Breast epithelium (tissue), 4 donors: Measurements from ENCODE around the gene ZNF639. TPM values are rescaled to one million over a fixed set of nuclear protein-coding genes. Genes with fewer than 3 reads are reported as not detected.
"Not testable (repeated sequence)": the region's sequence is repeated elsewhere in the genome, so short reads cannot be mapped to it uniquely, and the experiment has no call there.

Experiments
- DNase-seq, 2 donors: peaks; one replicate each; pipeline ENCODE4 v3.0.0-alpha.2; 2019; ENCODE audit warnings: low spot score in 2 of 2
- H3K27ac ChIP-seq, 2 donors: fragments of 200-600 bp; sonication (generic) in 1 of 2; one replicate each; pipeline ENCODE4 v1.5.1; 2016 to 2019; ENCODE audit warnings: mild to moderate bottlenecking in 1 of 2
- H3K27me3 ChIP-seq, 2 donors: fragments of 200-600 bp; sonication (generic) in 1 of 2; one replicate each; pipeline versions ENCODE4 v1.5.1 to v1.6.0; 2017 to 2019; ENCODE audit warnings: control low read depth in 1 of 2, mild to moderate bottlenecking in 1 of 2
- H3K36me3 ChIP-seq: fragments of 200-600 bp; one replicate; pipeline ENCODE4 v1.5.1; 2019
- H3K4me1 ChIP-seq, 2 donors: fragments of 200-600 bp; sonication (generic); one replicate each; pipeline ENCODE4 v1.5.1; 2016 to 2019; ENCODE audit warnings: control low read depth in 1 of 2
- H3K4me3 ChIP-seq, 3 donors: fragments of 200-600 bp; sonication (generic); 1 replicate in 2 of 3; 2 replicates in 1 of 3; pipeline ENCODE4 v1.5.1; 2016 to 2019; ENCODE audit warnings: mild to moderate bottlenecking in 3 of 3, moderate library complexity in 2 of 3
- H3K9me3 ChIP-seq, 2 donors: fragments of 200-600 bp; sonication (generic) in 1 of 2; one replicate each; pipeline ENCODE4 v1.5.1; 2016 to 2019; ENCODE audit warnings: control low read depth in 1 of 2
- POLR2A ChIP-seq: fragments of 450-650 bp; IDR thresholded peaks from one replicate; pipeline ENCODE4 v1.6.1; 2016; ENCODE audit warnings: antibody characterized with exemption, mild to moderate bottlenecking, moderate library complexity
- POLR2AphosphoS5 ChIP-seq, 3 donors: sonication (generic); formaldehyde crosslinking; IDR thresholded peaks; one replicate each; pipeline ENCODE4 v1.6.1; 2017; ENCODE audit warnings: antibody characterized with exemption in 3 of 3
- intact Hi-C: fragments of 100-400 bp; cut with DNase I; formaldehyde crosslinking; loops from one replicate; pipeline ENCODE4 v1.15.1; 2023; ENCODE audit warnings: low total_unique reads
- total RNA-seq, 3 donors: library from RNA; depleted of rRNA; stranded (reverse); fragments of >200 nt; gene quantifications; one replicate each; pipeline ENCODE4 v1.1.0, GENCODE V29; 2016
- TF ChIP-seq, protein P1 (sequence below), 3 donors: fragments of 450-650 bp; IDR thresholded peaks; one replicate each; pipeline ENCODE4 v1.5.1; 2016 to 2017; ENCODE audit warnings: antibody characterized with exemption in 3 of 3, mild to moderate bottlenecking in 3 of 3, moderate library complexity in 3 of 3

The ZNF639 gene
- total RNA-seq, 3 donors from 2014 or later, result 41.4 to 44.9 (median 41.8) TPM

DNA sequence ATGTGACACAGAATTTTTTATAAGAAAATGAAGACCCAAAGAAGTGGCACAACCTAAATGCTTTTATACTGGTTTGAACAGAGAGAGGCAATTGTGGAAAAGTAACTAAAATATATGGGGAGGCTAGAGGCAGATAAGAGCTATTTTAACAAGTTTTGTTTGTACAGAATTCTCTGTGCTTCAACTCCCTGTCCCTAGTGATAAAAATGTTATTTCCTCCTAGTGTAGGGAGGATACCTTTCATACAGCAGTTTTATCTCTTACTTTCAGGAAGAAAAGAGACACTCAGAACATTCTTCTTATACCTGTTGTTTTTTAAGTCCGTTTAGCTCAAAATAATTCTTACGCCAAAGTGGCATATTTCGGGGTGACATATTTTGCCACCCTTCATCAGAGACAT lies 21.2 kb upstream of the ZNF639 start:
- no peak overlapping the region for H3K4me3 ChIP-seq
- no peak overlapping the region for H3K27ac ChIP-seq
- intact Hi-C loops, result no loop called here
- no peak for DNase-seq
- no peaks in the 10 kb centered on the region for H3K27me3 ChIP-seq
- peaks cover 0 to 9% of the 10 kb centered on the region in 2 donors for H3K9me3 ChIP-seq
- H3K36me3 ChIP-seq, result no peaks in the 10 kb centered on the region
- no peak for TF ChIP-seq POLR2A
- no peaks in the 10 kb centered on the region for H3K4me1 ChIP-seq

- Histone ChIP-seq H3K9me3 (peaks cover 0 to 9% of the 10 kb centered on the region in 2 donors), H3K27ac (no peak overlapping the region), H3K4me3 (no peak overlapping the region), H3K4me1 (no peaks in the 10 kb centered on the region), H3K27me3 (no peaks in the 10 kb centered on the region), H3K36me3 (no peaks in the 10 kb centered on the region)
- no peak for DNase-seq
- TF ChIP-seq POLR2A (no peak), POLR2AphosphoS5 (IDR thresholded peaks at IDR 0.05) (no peak)
- TF ChIP-seq, protein P1, sequence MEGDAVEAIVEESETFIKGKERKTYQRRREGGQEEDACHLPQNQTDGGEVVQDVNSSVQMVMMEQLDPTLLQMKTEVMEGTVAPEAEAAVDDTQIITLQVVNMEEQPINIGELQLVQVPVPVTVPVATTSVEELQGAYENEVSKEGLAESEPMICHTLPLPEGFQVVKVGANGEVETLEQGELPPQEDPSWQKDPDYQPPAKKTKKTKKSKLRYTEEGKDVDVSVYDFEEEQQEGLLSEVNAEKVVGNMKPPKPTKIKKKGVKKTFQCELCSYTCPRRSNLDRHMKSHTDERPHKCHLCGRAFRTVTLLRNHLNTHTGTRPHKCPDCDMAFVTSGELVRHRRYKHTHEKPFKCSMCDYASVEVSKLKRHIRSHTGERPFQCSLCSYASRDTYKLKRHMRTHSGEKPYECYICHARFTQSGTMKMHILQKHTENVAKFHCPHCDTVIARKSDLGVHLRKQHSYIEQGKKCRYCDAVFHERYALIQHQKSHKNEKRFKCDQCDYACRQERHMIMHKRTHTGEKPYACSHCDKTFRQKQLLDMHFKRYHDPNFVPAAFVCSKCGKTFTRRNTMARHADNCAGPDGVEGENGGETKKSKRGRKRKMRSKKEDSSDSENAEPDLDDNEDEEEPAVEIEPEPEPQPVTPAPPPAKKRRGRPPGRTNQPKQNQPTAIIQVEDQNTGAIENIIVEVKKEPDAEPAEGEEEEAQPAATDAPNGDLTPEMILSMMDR (IDR thresholded peaks at IDR 0.05), result no peak
- intact Hi-C loops, result no loop called here
Observed at GRCh38 chr3:179302111-179302510, 20.7 kb upstream of the ZNF639 start.

- Histone ChIP-seq H3K4me3 (no peak overlapping the region), H3K4me1 (no peaks in the 10 kb centered on the region), H3K9me3 (peaks cover 0 to 2% of the 10 kb centered on the region in 2 donors), H3K27ac (no peak overlapping the region), H3K36me3 (no peaks in the 10 kb centered on the region), H3K27me3 (no peaks in the 10 kb centered on the region)
- intact Hi-C loops, result no loop called here
- no peak for DNase-seq
- TF ChIP-seq POLR2A (no peak), POLR2AphosphoS5 (IDR thresholded peaks at IDR 0.05) (no peak)
- TF ChIP-seq, protein P1 (IDR thresholded peaks at IDR 0.05), result no peak
Observed at GRCh38 chr3:179304605-179305004, 18.2 kb upstream of the ZNF639 start.

DNA sequence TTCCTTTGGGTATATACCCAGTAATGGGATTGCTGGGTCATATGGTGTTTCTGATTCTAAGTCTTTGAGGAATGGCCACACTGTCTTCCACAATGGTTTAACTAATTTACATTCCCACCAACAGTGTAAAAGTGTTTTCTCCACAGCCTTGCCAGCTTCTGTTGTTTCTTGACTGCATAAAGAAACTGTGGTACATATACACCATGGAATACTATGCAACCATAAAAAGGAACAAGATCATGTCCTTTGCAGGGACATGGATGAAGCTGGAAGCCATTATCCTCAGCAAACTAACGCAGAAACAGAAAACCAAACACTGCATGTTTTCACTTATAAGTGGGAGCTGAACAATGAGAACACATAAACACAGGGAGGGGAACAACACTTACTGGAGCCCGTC lies 15.5 kb upstream of the ZNF639 start:
- H3K4me1 ChIP-seq, H3K36me3 ChIP-seq, H3K4me3 ChIP-seq, DNase-seq, H3K27ac ChIP-seq, H3K27me3 ChIP-seq, intact Hi-C loops, H3K9me3 ChIP-seq: not testable (repeated sequence)

DNA sequence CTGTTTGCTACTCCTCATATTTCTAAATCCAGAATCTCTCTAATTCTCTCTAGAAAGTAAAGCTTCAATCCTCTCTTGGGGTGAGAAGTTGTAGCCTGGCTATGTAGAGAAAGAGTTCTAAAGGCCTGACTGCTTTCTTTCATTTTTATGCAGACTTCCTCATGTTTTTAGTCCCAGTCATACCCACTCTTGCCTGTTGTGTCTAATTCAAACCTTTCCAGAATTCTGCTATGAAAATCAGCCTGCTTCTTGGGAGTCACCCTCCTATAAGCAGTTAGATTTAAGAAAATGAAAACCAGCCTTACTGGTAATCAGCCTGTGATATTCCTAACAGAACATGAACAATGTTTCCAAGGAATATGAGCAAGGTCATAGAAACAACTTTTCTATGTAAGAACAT lies 14.8 kb upstream of the ZNF639 start:
- Histone ChIP-seq H3K27me3 (no peaks in the 10 kb centered on the region), H3K9me3 (no peaks in the 10 kb centered on the region), H3K36me3 (no peaks in the 10 kb centered on the region), H3K27ac (no peak overlapping the region), H3K4me1 (no peaks in the 10 kb centered on the region), H3K4me3 (no peak overlapping the region)
- DNase-seq, result no peak
- TF ChIP-seq POLR2AphosphoS5 (IDR thresholded peaks at IDR 0.05) (no peak), POLR2A (no peak)
- TF ChIP-seq, protein P1 (IDR thresholded peaks at IDR 0.05), result no peak
- intact Hi-C loops, result no loop called here

GRCh38 chr3:179309225-179310078 lies 13.4 kb upstream of the ZNF639 start:
- no peak overlapping the region for H3K4me3 ChIP-seq
- no peaks in the 10 kb centered on the region for H3K36me3 ChIP-seq
- TF ChIP-seq POLR2AphosphoS5 (IDR thresholded peaks at IDR 0.05) (no peak), POLR2A (no peak)
- TF ChIP-seq, protein P1 (IDR thresholded peaks at IDR 0.05), result no peak
- H3K9me3 ChIP-seq, result no peaks in the 10 kb centered on the region
- H3K4me1 ChIP-seq, result no peaks in the 10 kb centered on the region
- no peak overlapping the region for H3K27ac ChIP-seq
- DNase-seq, result no peak
- H3K27me3 ChIP-seq, result no peaks in the 10 kb centered on the region
- intact Hi-C loops, result loop anchor here (10.0 kb wide), 1 partner anchor 165 kb away; the partner anchor contains the start of gene PIK3CA
